Caco-2 (cell line): ENCODE data around the gene THADA. TPM values are rescaled to one million over a fixed set of nuclear protein-coding genes. Genes with fewer than 3 reads are reported as not detected.

Experiments used
- BruUV-seq: library from RNA; stranded (reverse); fragments of 400-500 nt; replicated peaks from 2 replicates; lab custom pipeline; 2021; lab: Mats Ljungman, UMichigan
- CTCF ChIA-PET: fragments of 300-600 bp; sonication (Branson Sonifier 250); formaldehyde crosslinking; loops from one replicate; lab custom pipeline; 2022; ENCODE audit warnings: antibody characterized with exemption; lab: Charles Lee
- POLR2A ChIA-PET: fragments of 300-600 bp; sonication (Branson Sonifier 250); formaldehyde crosslinking; loops from one replicate; lab custom pipeline; 2022; ENCODE audit warnings: antibody characterized with exemption; lab: Charles Lee
- DNase-seq, 2 experiments: peaks; one replicate each; pipeline versions ENCODE4 v3.0.0 to v3.0.0-alpha.2; 2020 to 2022
- H3K27me3 ChIP-seq: replicated peaks from 2 replicates; pipeline ENCODE4 v1.6.0; 2011; ENCODE audit warnings: low read length; ENCODE audit not compliant: control insufficient read depth, insufficient read depth
- H3K36me3 ChIP-seq: 2 replicates; pipeline ENCODE4 v1.5.1; 2011; ENCODE audit warnings: low read length; ENCODE audit not compliant: control insufficient read depth, insufficient read depth
- H3K4me1 ChIP-seq: fragments of 250-450 bp; sonication (Bioruptor Pico); 2 replicates; pipeline ENCODE4 v1.5.1; 2020; ENCODE audit warnings: mild to moderate bottlenecking
- H3K4me3 ChIP-seq: 2 replicates; pipeline ENCODE4 v1.5.1; 2011; ENCODE audit warnings: low read depth, mild to moderate bottlenecking, control low read depth, low read length
- H3K9me3 ChIP-seq: fragments of 250-450 bp; sonication (Bioruptor Pico); 2 replicates; pipeline ENCODE4 v1.5.1; 2020; ENCODE audit warnings: mild to moderate bottlenecking, moderate library complexity
- H3K27ac Mint-ChIP-seq: one replicate; pipeline ENCODE4 v1.8.0; 2022; ENCODE audit warnings: mixed read lengths; ENCODE audit not compliant: unreplicated experiment
- H3K27me3 Mint-ChIP-seq: one replicate; pipeline ENCODE4 v1.8.0; 2022; ENCODE audit warnings: mixed read lengths; ENCODE audit not compliant: insufficient read depth, unreplicated experiment
- H3K36me3 Mint-ChIP-seq: one replicate; pipeline ENCODE4 v1.8.0; 2022; ENCODE audit warnings: mild to moderate bottlenecking, mixed read lengths; ENCODE audit not compliant: insufficient read depth, unreplicated experiment
- H3K4me1 Mint-ChIP-seq: one replicate; pipeline ENCODE4 v1.8.0; 2022; ENCODE audit warnings: low read depth, mixed read lengths; ENCODE audit not compliant: unreplicated experiment
- H3K4me3 Mint-ChIP-seq: one replicate; pipeline ENCODE4 v1.8.0; 2022; ENCODE audit warnings: mild to moderate bottlenecking, moderate library complexity, mixed read lengths; ENCODE audit not compliant: unreplicated experiment
- H3K9me3 Mint-ChIP-seq: one replicate; pipeline ENCODE4 v1.8.0; 2022; ENCODE audit warnings: mixed read lengths; ENCODE audit not compliant: unreplicated experiment
- intact Hi-C: fragments of 100-400 bp; cut with micrococcal nuclease; formaldehyde crosslinking; loops from one replicate; pipeline ENCODE4 v1.10.0; 2022; ENCODE audit not compliant: unreplicated experiment
- total RNA-seq: library from RNA; stranded (reverse); gene quantifications from 2 replicates; pipeline ENCODE4 v1.2.3, GENCODE V29; 2022
- TF ChIP-seq, protein P1 (sequence below), 2 experiments: fragments of 200-600 bp in 1 of 2; IDR thresholded peaks; 1 replicate in 1 of 2; 2 replicates in 1 of 2; pipeline versions ENCODE4 v1.5.1 to v1.8.0; 2011 to 2022; ENCODE audit warnings: antibody characterized with exemption in 1 of 2, control low read depth in 1 of 2, inconsistent platforms in 1 of 2, low read depth in 1 of 2, low read length in 1 of 2, mild to moderate bottlenecking in 1 of 2, moderate library complexity in 1 of 2; ENCODE audit not compliant: insufficient read depth in 1 of 2, severe bottlenecking in 1 of 2, unreplicated experiment in 1 of 2

Gene THADA
- total RNA-seq, 1 experiment from 2014 or later: 33.8 TPM

DNA sequence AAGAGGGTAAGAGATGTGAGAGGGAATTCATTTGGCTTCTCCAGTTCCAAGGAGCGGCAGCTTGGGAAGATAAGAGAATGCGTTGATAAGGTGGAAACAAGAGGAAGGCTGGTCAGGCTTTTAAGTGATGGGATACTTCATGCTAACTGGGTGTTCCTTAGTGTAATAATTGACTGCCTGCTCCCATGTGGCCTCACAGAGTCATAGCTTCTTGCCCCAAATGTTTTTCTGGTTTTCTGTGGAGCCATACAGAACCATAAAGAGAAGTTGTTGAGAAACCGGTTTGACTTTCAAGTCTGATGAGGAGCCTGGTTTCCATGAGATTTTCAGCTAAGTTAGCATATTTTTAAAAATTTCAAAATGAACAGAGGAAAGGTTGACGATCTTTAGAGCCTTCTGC lies 272.0 kb downstream of the THADA start:
- no TSS peak for BruUV-seq
- ChIA-PET POLR2A (no interaction called here), CTCF (no interaction called here)
- intact Hi-C loops: no loop called here
- H3K27me3 Mint-ChIP-seq: no peaks in the 10 kb centered on the region
- no peak overlapping the region for H3K27ac Mint-ChIP-seq
- TF ChIP-seq, protein P1, sequence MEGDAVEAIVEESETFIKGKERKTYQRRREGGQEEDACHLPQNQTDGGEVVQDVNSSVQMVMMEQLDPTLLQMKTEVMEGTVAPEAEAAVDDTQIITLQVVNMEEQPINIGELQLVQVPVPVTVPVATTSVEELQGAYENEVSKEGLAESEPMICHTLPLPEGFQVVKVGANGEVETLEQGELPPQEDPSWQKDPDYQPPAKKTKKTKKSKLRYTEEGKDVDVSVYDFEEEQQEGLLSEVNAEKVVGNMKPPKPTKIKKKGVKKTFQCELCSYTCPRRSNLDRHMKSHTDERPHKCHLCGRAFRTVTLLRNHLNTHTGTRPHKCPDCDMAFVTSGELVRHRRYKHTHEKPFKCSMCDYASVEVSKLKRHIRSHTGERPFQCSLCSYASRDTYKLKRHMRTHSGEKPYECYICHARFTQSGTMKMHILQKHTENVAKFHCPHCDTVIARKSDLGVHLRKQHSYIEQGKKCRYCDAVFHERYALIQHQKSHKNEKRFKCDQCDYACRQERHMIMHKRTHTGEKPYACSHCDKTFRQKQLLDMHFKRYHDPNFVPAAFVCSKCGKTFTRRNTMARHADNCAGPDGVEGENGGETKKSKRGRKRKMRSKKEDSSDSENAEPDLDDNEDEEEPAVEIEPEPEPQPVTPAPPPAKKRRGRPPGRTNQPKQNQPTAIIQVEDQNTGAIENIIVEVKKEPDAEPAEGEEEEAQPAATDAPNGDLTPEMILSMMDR (IDR thresholded peaks at IDR 0.05; ENCODE audit: insufficient read depth in 1 of 2, low read depth in 1 of 2, low read length in 1 of 2, severe bottlenecking in 1 of 2, unreplicated experiment in 1 of 2): no peak
- H3K36me3 ChIP-seq: peaks cover 1% of the 10 kb centered on the region; the same call in 1 of the 2 replicates
- H3K27me3 ChIP-seq: no peaks in the 10 kb centered on the region
- no peaks in the 10 kb centered on the region for H3K9me3 Mint-ChIP-seq
- peaks cover 11% of the 10 kb centered on the region for H3K4me1 ChIP-seq
- H3K4me3 Mint-ChIP-seq: no peak overlapping the region
- no peaks in the 10 kb centered on the region for H3K36me3 Mint-ChIP-seq
- peaks cover 8% of the 10 kb centered on the region for H3K4me1 Mint-ChIP-seq
- H3K9me3 ChIP-seq: no peaks in the 10 kb centered on the region
- no peak for DNase-seq
- H3K4me3 ChIP-seq: no peak overlapping the region

DNA sequence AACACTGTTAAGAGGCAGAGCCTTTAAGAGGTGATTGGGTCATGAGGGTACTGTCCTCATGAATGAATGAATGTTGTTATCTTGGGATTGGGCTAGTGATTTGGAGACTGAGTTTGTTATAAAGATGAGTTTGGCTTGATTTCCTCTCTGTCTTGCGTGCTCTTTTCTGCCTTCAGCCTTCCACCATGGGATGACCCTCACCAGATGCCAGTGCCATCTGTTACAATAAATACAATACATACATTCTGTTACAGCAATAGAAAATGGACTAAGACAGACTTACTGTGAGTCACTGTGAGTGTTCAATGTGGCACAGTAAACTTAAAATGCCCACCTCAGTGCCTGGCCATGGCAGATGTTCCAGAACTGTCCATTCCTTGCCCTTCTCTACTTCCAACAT lies 274.4 kb downstream of the THADA start:
- no peak overlapping the region for H3K4me3 Mint-ChIP-seq
- no peak overlapping the region for H3K4me3 ChIP-seq
- no peaks in the 10 kb centered on the region for H3K9me3 Mint-ChIP-seq
- CTCF ChIA-PET: no interaction called here
- H3K9me3 ChIP-seq: no peaks in the 10 kb centered on the region
- peaks cover 1% of the 10 kb centered on the region; the same call in 1 of the 2 replicates for H3K36me3 ChIP-seq
- no TSS peak for BruUV-seq
- peaks cover 11% of the 10 kb centered on the region for H3K4me1 ChIP-seq
- no peaks in the 10 kb centered on the region for H3K36me3 Mint-ChIP-seq
- no peaks in the 10 kb centered on the region for H3K27me3 Mint-ChIP-seq
- intact Hi-C loops: no loop called here
- POLR2A ChIA-PET: no interaction called here
- H3K4me1 Mint-ChIP-seq: peaks cover 8% of the 10 kb centered on the region
- no peak for DNase-seq
- H3K27me3 ChIP-seq: no peaks in the 10 kb centered on the region
- H3K27ac Mint-ChIP-seq: no peak overlapping the region
- TF ChIP-seq, protein P1 (IDR thresholded peaks at IDR 0.05; ENCODE audit: insufficient read depth in 1 of 2, low read depth in 1 of 2, low read length in 1 of 2, severe bottlenecking in 1 of 2, unreplicated experiment in 1 of 2): no peak

DNA sequence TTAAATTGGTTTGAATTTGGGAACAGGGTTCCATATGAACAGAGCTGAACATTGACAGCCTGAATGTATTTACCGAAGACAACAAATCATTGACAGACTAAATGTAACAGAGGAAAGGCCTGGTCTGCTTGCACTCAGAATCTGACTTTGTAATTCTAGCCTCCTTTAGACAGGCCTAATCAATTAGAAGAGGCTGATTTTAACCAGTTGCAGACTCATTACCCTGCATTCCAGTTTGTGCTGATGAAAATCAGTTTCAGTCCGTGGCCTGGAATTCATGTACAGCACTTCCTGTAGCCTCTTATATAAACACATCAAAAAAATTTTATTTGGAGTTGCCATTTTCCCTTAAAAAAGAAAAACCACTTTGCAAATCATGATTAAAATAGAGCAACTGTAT lies 276.3 kb downstream of the THADA start:
- no peaks in the 10 kb centered on the region for H3K27me3 ChIP-seq
- H3K36me3 ChIP-seq: peaks cover 2% of the 10 kb centered on the region; the same call in 1 of the 2 replicates
- Mint-ChIP-seq H3K4me1 (peaks cover 8% of the 10 kb centered on the region), H3K36me3 (no peaks in the 10 kb centered on the region), H3K9me3 (no peaks in the 10 kb centered on the region), H3K27me3 (no peaks in the 10 kb centered on the region), H3K27ac (no peak overlapping the region), H3K4me3 (no peak overlapping the region)
- DNase-seq: no peak
- H3K4me1 ChIP-seq: peaks cover 11% of the 10 kb centered on the region
- intact Hi-C loops: no loop called here
- ChIA-PET POLR2A (no interaction called here), CTCF (no interaction called here)
- TF ChIP-seq, protein P1 (IDR thresholded peaks at IDR 0.05; ENCODE audit: insufficient read depth in 1 of 2, low read depth in 1 of 2, low read length in 1 of 2, severe bottlenecking in 1 of 2, unreplicated experiment in 1 of 2): no peak
- no peak overlapping the region for H3K4me3 ChIP-seq
- BruUV-seq: no TSS peak
- H3K9me3 ChIP-seq: no peaks in the 10 kb centered on the region
